Upper lobe of left lung (tissue), 4 donors: Measurements from ENCODE around the gene ENG.
A peak's percentile ranks its signal among the peaks of the same experiment; 100 is the strongest.

Source experiments
- CTCF ChIP-seq, 6 experiments: fragments of 450-650 bp in 4 of 6; fragments of 200-600 bp in 2 of 6; sonication (generic) in 2 of 6; IDR thresholded peaks; one replicate each; pipeline ENCODE4 v1.5.1; 2016 to 2019; ENCODE audit warnings: antibody characterized with exemption in 6 of 6
- POLR2AphosphoS5 ChIP-seq, 2 donors: sonication (generic); formaldehyde crosslinking; IDR thresholded peaks; one replicate each; pipeline ENCODE4 v1.5.1; 2017; ENCODE audit warnings: antibody characterized with exemption in 2 of 2

GRCh38 chr9:127854184-127854806, at the start of gene ENG:
- TF ChIP-seq POLR2AphosphoS5 (IDR thresholded peaks at IDR 0.05) (peak; percentile 80 to 86), CTCF (IDR thresholded peaks at IDR 0.05) (peak in 2 of 6 experiments; percentile 17 to 20)
